Measurements from ENCODE around the gene HDAC9.
"Not testable (repeated sequence)": the region's sequence is repeated elsewhere in the genome, so short reads cannot be mapped to it uniquely, and the experiment has no call there.

Gene HDAC9

GRCh38 chr7:18900803-18901202 lies 405.3 kb downstream of the HDAC9 start:
- DNase-seq (ENCODE audit: low spot score): no peak

GRCh38 chr7:18901351-18901750 lies 405.8 kb downstream of the HDAC9 start:
- no peak for DNase-seq (ENCODE audit: low spot score)

DNA sequence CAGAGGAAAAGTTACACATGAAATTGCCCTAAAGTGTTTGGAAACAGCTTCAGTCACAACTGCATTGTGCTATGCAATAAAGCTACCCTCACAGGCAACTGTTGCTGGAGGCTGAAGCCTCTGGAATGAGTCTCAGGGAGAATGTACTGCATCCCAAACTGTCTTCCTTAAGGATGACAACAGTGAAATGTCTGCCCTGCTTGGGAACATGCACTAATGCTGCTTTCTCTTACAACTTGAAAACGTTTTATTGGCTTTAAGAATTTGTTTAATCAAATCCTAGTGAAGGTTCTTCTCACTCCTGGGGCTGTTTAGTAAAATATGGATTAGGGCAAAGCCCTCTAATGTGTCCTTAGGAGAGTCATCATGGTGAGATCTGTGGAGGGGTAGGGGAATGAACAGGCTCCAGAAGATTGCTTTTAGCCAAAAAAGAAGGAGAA lies 406.5 kb downstream of the HDAC9 start:
- no peak for DNase-seq (ENCODE audit: low spot score)

GRCh38 chr7:18902892-18903291 lies 407.3 kb downstream of the HDAC9 start:
- DNase-seq (ENCODE audit: low spot score): no peak

DNA sequence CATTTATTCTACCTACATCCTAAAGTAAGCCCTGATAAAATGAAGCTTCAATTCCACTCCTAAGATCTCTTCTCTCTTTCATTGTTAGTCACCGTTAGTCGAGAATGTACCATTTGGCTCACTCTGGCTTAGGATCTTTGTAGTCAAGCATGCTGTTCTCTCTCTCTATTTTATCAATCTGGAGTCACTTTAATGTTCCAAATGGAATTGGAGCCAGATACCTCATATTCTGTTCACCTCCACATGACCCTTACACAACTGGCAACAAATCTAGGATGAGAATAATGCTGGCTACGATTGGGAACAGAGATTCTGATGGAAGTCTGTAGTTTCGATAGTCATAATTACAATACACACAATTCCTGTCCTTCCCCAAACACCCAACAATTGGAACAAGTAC lies 408.1 kb downstream of the HDAC9 start:
- DNase-seq (ENCODE audit: low spot score): no peak

GRCh38 chr7:18905316-18905943 lies 409.9 kb downstream of the HDAC9 start:
- DNase-seq (ENCODE audit: low spot score): no peak

GRCh38 chr7:18906901-18907300 lies 411.4 kb downstream of the HDAC9 start:
- no peak for DNase-seq (ENCODE audit: low spot score)

DNA sequence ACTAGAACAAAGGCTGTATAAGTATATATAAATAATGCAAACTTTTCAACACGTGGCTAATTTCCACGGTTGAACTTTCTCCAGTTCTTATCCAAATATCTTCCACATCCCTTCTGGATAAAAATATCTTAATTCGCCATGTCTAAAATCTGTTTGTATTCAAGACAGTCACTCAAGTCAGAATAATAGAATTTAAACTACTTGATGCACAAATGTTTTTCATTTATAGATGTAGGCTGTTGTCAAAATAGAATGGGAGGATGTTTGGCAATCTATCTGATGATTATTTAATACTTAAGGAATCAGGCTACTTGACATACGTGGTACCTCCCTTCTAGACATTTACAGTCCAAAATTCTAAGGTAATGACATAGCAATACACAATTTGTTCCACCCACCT lies 417.6 kb downstream of the HDAC9 start:
- no peak for DNase-seq (ENCODE audit: low spot score)

- DNase-seq (ENCODE audit: low spot score): no peak
Measured at GRCh38 chr7:18916826-18917225, 421.3 kb downstream of the HDAC9 start.

- DNase-seq (ENCODE audit: low spot score): no peak
Measured at GRCh38 chr7:18927134-18927533, 431.6 kb downstream of the HDAC9 start.

GRCh38 chr7:18936265-18936664 lies 440.7 kb downstream of the HDAC9 start:
- no peak for DNase-seq (ENCODE audit: low spot score)

GRCh38 chr7:18939771-18940592 lies 444.4 kb downstream of the HDAC9 start:
- DNase-seq (ENCODE audit: low spot score): no peak

- DNase-seq (ENCODE audit: low spot score): no peak
Measured at GRCh38 chr7:18940593-18941134, 445.1 kb downstream of the HDAC9 start.

DNA sequence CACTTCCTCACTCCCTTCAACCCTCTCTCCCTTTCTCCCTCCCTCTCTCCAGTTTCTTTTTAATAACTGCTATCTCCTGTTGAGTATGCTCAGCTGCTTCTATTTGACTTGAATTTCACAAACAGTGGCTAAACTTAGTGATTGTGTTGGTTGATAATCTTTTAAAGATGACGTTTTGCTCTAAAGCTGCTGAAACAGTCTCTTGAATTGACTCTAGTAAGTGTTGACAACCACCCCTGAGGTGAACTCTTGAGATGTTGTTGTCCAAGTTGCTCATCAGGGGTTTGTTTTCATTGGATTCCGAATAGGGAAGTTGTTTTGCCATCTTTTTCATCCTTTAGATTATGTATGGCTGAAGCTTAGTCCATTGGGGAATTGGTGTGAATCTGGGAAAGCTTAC lies 445.7 kb downstream of the HDAC9 start:
- DNase-seq (ENCODE audit: low spot score): no peak

GRCh38 chr7:18948521-18948920 lies 453.0 kb downstream of the HDAC9 start:
- no peak for DNase-seq (ENCODE audit: low spot score)

- DNase-seq (ENCODE audit: low spot score): no peak
Measured at GRCh38 chr7:18952846-18953245, 457.3 kb downstream of the HDAC9 start.

DNA sequence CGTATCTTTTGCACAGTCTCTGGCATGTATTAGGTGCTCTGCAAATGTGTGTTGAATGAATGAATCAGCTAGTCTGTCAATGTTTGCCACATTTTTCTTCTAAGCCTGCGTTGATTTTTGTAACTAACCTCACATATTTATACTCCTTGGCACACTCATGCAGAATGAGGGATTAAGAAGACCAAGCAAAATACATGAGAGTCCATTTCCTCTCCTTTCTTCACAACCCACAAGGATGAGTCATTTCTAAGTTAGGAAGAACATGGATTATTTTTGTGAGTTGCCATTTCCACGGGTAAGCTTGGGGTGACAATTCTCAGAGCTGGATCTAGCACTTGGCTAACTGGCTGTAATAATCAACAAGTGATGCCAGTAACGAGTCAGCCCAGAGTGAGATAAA lies 463.1 kb downstream of the HDAC9 start:
- DNase-seq (ENCODE audit: low spot score): no peak

DNA sequence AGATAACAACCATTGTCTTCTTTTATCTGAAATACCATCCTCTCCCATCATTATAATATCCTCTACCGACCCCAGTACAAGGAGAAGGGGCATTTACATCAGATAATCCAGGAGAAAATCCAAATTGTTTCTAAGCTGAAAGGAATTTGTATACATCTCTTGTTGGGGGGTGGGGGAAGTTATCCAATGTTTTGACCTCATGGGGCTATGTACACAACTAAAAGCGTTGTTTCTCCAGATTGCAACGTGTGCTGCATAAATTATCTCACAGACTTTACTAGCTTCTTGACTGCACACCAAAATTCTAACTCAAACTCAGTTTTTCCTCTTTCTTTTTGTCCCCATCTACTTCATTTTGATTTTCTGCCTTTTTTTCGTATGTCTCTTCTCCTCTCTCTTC lies 465.2 kb downstream of the HDAC9 start:
- DNase-seq (ENCODE audit: low spot score): no peak

DNA sequence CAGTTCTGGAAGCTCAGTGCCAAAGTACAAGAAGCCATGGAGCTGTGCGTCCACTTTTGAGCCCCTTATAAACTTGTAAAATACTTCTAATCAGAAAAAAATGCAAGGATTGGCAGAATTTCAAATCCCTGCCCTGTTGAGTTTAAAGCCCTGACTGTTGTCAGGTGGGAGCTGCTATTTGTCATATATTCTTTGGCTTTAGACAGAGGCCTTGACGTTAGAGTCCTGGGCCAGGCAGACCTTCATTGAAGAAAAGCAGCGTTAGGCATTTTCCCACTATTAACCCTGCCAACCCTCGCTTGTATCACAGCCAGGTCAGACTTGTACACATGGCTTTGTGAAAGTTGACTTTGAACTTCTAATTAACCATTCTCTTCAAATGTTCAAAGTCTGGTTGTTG lies 466.5 kb downstream of the HDAC9 start:
- no peak for DNase-seq (ENCODE audit: low spot score)

- DNase-seq (ENCODE audit: low spot score): no peak
Measured at GRCh38 chr7:18965657-18966056, 470.1 kb downstream of the HDAC9 start.

DNA sequence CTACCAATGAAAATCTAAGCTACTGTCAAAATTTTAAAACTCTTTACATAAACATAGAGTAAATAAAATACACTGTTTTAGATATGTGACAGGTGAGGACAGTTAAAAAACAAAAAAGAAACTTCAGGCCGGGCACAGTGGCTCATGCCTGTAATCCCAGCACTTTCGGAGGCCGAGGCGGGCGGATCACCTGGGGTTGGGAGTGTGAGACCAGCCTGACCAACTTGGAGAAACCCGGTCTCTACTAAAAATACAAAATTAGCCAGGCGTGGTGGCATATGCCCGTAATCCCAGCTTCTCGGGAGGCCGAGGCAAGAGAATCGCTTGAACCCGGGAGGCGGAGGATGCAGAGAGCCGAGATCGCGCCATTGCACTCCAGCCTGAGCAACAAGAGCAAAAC lies 472.2 kb downstream of the HDAC9 start:
- not testable (repeated sequence) for DNase-seq (ENCODE audit: low spot score)

DNA sequence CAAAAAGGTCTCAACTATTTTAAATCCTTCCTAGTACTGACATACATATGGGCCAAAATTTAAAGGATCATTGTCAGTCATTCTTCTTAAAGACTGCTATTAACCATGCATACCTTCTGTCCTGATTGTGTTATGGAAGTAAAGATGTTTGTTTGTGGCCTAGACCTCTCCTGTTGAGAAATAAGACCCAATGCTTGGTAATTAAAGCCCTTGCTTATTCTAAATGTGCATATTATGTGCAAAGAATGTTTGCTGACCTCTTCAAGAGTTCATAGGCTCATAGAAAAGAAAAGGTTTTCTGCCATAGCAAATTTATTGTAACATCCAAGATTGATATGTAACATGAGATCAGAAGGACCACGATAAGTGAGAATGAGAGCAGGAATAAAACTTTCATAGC lies 476.3 kb downstream of the HDAC9 start:
- DNase-seq (ENCODE audit: low spot score): no peak

DNA sequence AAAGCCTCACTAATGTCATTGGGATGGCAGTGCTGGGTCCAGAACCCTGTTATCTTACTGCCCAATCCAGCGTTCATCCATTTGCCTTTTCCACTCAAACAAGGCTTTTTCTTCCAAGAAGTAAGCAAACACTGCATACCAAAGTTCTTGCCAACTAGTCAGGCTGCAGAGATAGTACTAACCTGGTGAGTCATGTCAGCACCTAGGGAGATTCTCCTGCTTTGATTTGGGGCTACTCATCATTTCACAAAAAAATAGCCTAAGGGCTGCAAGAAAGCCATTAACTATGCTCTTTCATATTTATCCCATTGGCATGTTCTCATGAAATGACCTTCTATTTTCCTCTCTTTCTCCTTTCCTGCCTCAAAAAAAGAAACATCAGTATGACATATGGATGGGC lies 479.3 kb downstream of the HDAC9 start:
- no peak for DNase-seq (ENCODE audit: low spot score)
